GM23248 (cell line): Measurements from ENCODE around the gene DNAH8. TPM values are rescaled to one million over a fixed set of nuclear protein-coding genes. Genes with fewer than 3 reads are reported as not detected.

Experiments
- DNase-seq: peaks from one replicate; pipeline ENCODE4 v3.0.0-alpha.2; 2015
- H2AFZ ChIP-seq: fragments of 200-600 bp; sonication (generic); 2 replicates; pipeline ENCODE4 v1.6.1; 2016; ENCODE audit warnings: antibody characterized with exemption
- H3F3A ChIP-seq: fragments of 200-600 bp; sonication (generic); 2 replicates; pipeline ENCODE4 v1.6.1; 2016; ENCODE audit warnings: mild to moderate bottlenecking, antibody characterized with exemption, mixed run types; ENCODE audit not compliant: insufficient read depth
- H3K27ac ChIP-seq: fragments of 200-600 bp; sonication (generic); 2 replicates; pipeline ENCODE4 v1.5.1; 2016; ENCODE audit warnings: mild to moderate bottlenecking
- H3K27me3 ChIP-seq: fragments of 200-600 bp; sonication (generic); replicated peaks from 2 replicates; pipeline ENCODE4 v1.6.1; 2016; ENCODE audit warnings: mild to moderate bottlenecking; ENCODE audit not compliant: insufficient read depth
- H3K36me3 ChIP-seq: fragments of 200-600 bp; sonication (generic); 2 replicates; pipeline ENCODE4 v1.6.1; 2016; ENCODE audit warnings: low read depth, mild to moderate bottlenecking
- H3K4me1 ChIP-seq: fragments of 200-600 bp; sonication (generic); 2 replicates; pipeline ENCODE4 v1.6.1; 2016; ENCODE audit warnings: mild to moderate bottlenecking; ENCODE audit not compliant: insufficient read depth
- H3K4me2 ChIP-seq: fragments of 200-600 bp; sonication (generic); one replicate; pipeline ENCODE4 v1.6.1; 2016; ENCODE audit warnings: mild to moderate bottlenecking; ENCODE audit not compliant: unreplicated experiment
- H3K4me3 ChIP-seq: fragments of 200-600 bp; sonication (generic); 2 replicates; pipeline ENCODE4 v1.5.1; 2016; ENCODE audit warnings: mild to moderate bottlenecking
- H3K79me2 ChIP-seq: fragments of 200-600 bp; sonication (generic); 2 replicates; pipeline ENCODE4 v1.6.1; 2016; ENCODE audit warnings: mild to moderate bottlenecking; ENCODE audit not compliant: insufficient read depth
- H3K9ac ChIP-seq: fragments of 200-600 bp; sonication (generic); 2 replicates; pipeline ENCODE4 v1.6.1; 2016; ENCODE audit warnings: mild to moderate bottlenecking
- H3K9me2 ChIP-seq: fragments of 200-600 bp; sonication (generic); 2 replicates; pipeline ENCODE4 v1.6.1; 2016; ENCODE audit warnings: mixed run types, mild to moderate bottlenecking, moderate library complexity; ENCODE audit not compliant: insufficient read depth
- H3K9me3 ChIP-seq: fragments of 200-600 bp; sonication (generic); one replicate; pipeline ENCODE4 v1.6.1; 2017; ENCODE audit warnings: low read depth
- H4K20me1 ChIP-seq: fragments of 200-600 bp; sonication (generic); 2 replicates; pipeline ENCODE4 v1.6.0; 2016; ENCODE audit not compliant: insufficient read depth
- EZH2 ChIP-seq: fragments of 200-600 bp; sonication (generic); IDR thresholded peaks from 2 replicates; pipeline ENCODE4 v1.6.1; 2018; ENCODE audit warnings: antibody characterized with exemption, mild to moderate bottlenecking; ENCODE audit not compliant: insufficient read depth, poor library complexity, severe bottlenecking
- EZH2phosphoT487 ChIP-seq: fragments of 200-600 bp; sonication (generic); IDR thresholded peaks from 2 replicates; pipeline ENCODE4 v1.6.1; 2018; ENCODE audit warnings: antibody characterized with exemption, moderate library complexity, mild to moderate bottlenecking, low read depth; ENCODE audit not compliant: insufficient read depth
- whole genome bisulfite sequencing, 2 experiments: methylation state at CpG; one replicate each; pipeline ENCODE4 v1.1.6; 2015 to 2017; ENCODE audit warnings: low lambda C conversion rate in 2 of 2, low coverage in 1 of 2; ENCODE audit errors: missing lambda C conversion rate in 2 of 2; 5-methylcytosine and 5-hydroxymethylcytosine counted together
- in situ Hi-C: fragments of 300-500 bp; cut with MboI; formaldehyde crosslinking; loops from 2 replicates; pipeline ENCODE4 v1.15.0; 2020
- polyA plus RNA-seq: library from polyadenylated mRNA; unstranded; fragments of >200 nt; fragmentation: Nextera tagmentation; extraction: Ambion mirVana; gene quantifications from 2 replicates; pipeline ENCODE4 v1.2.1, GENCODE V29; 2016
- total RNA-seq: library from RNA; depleted of rRNA; stranded (reverse); fragments of >200 nt; shearing (Covaris generic); gene quantifications from 2 replicates; pipeline ENCODE4 v1.2.3, GENCODE V29; 2014

DNAH8 gene
- total and polyA plus RNA-seq, 2 experiments from 2014 or later, result not detected

GRCh38 chr6:39075807-39076622 is 360.9 kb downstream of the DNAH8 start:
- H3K79me2 ChIP-seq, result no peaks in the 10 kb centered on the region
- WGBS, 2 experiments, result 55 to 58% methylated on average over 11 of the region's 11 CpGs
- H3K9me3 ChIP-seq, result no peaks in the 10 kb centered on the region
- in situ Hi-C loops, result no loop called here
- no peaks in the 10 kb centered on the region for H4K20me1 ChIP-seq
- H3K36me3 ChIP-seq, result no peaks in the 10 kb centered on the region
- no peak for DNase-seq
- H3K9ac ChIP-seq, result no peak overlapping the region
- H3K9me2 ChIP-seq, result no peaks in the 10 kb centered on the region
- no peak overlapping the region for H3K27ac ChIP-seq
- H3K4me2 ChIP-seq, result no peak overlapping the region
- peaks cover 7% of the 10 kb centered on the region; the same call in 1 of the 2 replicates for H3K27me3 ChIP-seq
- no peaks in the 10 kb centered on the region for H3K4me1 ChIP-seq
- TF ChIP-seq EZH2, result no peak
- H2AFZ ChIP-seq, result no peak overlapping the region
- H3K4me3 ChIP-seq, result no peak overlapping the region
- no peaks in the 10 kb centered on the region for H3F3A ChIP-seq

GRCh38 chr6:39076623-39077535 is 361.8 kb downstream of the DNAH8 start:
- Histone ChIP-seq H3K27ac (no peak overlapping the region), H3K27me3 (0 out of 2 replicates have a peak, but pooled peaks cover 2% of the 10 kb centered on the region), H3F3A (no peaks in the 10 kb centered on the region), H3K9me2 (no peaks in the 10 kb centered on the region), H3K4me2 (no peak overlapping the region), H3K79me2 (no peaks in the 10 kb centered on the region), H2AFZ (no peak overlapping the region), H3K36me3 (no peaks in the 10 kb centered on the region), H3K9me3 (no peaks in the 10 kb centered on the region), H4K20me1 (no peaks in the 10 kb centered on the region), H3K9ac (no peak overlapping the region), H3K4me1 (no peaks in the 10 kb centered on the region), H3K4me3 (no peak overlapping the region)
- in situ Hi-C loops, result no loop called here
- DNase-seq, result no peak
- 37 to 40% methylated on average over 9 of the region's 9 CpGs for WGBS, 2 experiments
- TF ChIP-seq EZH2, result no peak
- TF ChIP-seq EZH2phosphoT487, result no peak

GRCh38 chr6:39077882-39078594 is 362.9 kb downstream of the DNAH8 start:
- WGBS, 2 experiments, result 53 to 57% methylated on average over 11 of the region's 11 CpGs
- Histone ChIP-seq H4K20me1 (no peaks in the 10 kb centered on the region), H3K79me2 (no peaks in the 10 kb centered on the region), H3K9me2 (no peaks in the 10 kb centered on the region), H3K4me1 (no peaks in the 10 kb centered on the region), H3F3A (no peaks in the 10 kb centered on the region), H3K27me3 (no peaks in the 10 kb centered on the region), H3K4me2 (no peak overlapping the region), H3K9me3 (no peaks in the 10 kb centered on the region), H3K27ac (no peak overlapping the region), H3K9ac (no peak overlapping the region), H2AFZ (no peak overlapping the region), H3K36me3 (no peaks in the 10 kb centered on the region), H3K4me3 (no peak overlapping the region)
- TF ChIP-seq EZH2 (no peak), EZH2phosphoT487 (no peak)
- no peak for DNase-seq
- in situ Hi-C loops, result no loop called here

DNA sequence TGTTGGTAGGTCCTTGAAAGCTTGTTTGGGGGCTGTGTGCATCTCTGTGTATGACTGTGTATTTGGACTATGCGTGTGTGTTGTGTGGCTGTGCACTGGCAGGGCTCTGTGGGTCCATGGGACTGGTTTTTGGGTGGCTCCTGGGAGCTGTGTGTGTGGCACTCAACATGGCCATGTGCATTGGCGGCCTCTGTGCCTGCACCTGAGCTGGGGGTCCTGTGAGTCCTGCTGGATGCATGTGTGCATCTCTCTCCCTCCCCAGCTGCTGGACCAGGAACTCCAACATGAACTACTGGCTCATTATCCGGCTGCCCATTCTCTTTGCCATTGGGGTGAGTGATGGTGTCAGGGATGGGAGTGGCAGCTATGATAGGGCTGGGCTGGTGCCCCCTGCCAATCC is 363.6 kb downstream of the DNAH8 start:
- in situ Hi-C loops, result no loop called here
- H3K27ac ChIP-seq, result no peak overlapping the region
- DNase-seq, result no peak
- H3K36me3 ChIP-seq, result no peaks in the 10 kb centered on the region
- H3K79me2 ChIP-seq, result no peaks in the 10 kb centered on the region
- H4K20me1 ChIP-seq, result no peaks in the 10 kb centered on the region
- no peak overlapping the region for H2AFZ ChIP-seq
- H3K4me2 ChIP-seq, result no peak overlapping the region
- H3K9me2 ChIP-seq, result no peaks in the 10 kb centered on the region
- H3K4me1 ChIP-seq, result no peaks in the 10 kb centered on the region
- TF ChIP-seq EZH2 (no peak), EZH2phosphoT487 (no peak)
- H3F3A ChIP-seq, result no peaks in the 10 kb centered on the region
- H3K9ac ChIP-seq, result no peak overlapping the region
- no peaks in the 10 kb centered on the region for H3K27me3 ChIP-seq
- no peak overlapping the region for H3K4me3 ChIP-seq
- no peaks in the 10 kb centered on the region for H3K9me3 ChIP-seq
- WGBS, 2 experiments, result 36 to 42% methylated on average over 3 of the region's 3 CpGs
